GM12801 (cell line): ENCODE measurements around the gene HMG20A.

Experiments used
- CTCF ChIP-seq: IDR thresholded peaks from one replicate; pipeline ENCODE4 v1.5.1; 2011; ENCODE audit warnings: control low read depth; ENCODE audit not compliant: insufficient read length; ENCODE audit errors: extremely low read depth

Gene HMG20A

GRCh38 chr15:77457905-77458265 lies 37.2 kb downstream of the HMG20A start:
- TF ChIP-seq CTCF = no peak

- no peak for TF ChIP-seq CTCF
These were observed 38.3 kb downstream of the HMG20A start for GRCh38 chr15:77459031-77459430.

GRCh38 chr15:77461486-77461885 lies 40.8 kb downstream of the HMG20A start:
- no peak for TF ChIP-seq CTCF

- no peak for TF ChIP-seq CTCF
These were observed 43.6 kb downstream of the HMG20A start for GRCh38 chr15:77464129-77464865.

GRCh38 chr15:77466521-77466920 lies 45.8 kb downstream of the HMG20A start:
- no peak for TF ChIP-seq CTCF

GRCh38 chr15:77468896-77469295 lies 48.2 kb downstream of the HMG20A start:
- TF ChIP-seq CTCF = no peak

GRCh38 chr15:77470235-77470634 lies 49.5 kb downstream of the HMG20A start:
- no peak for TF ChIP-seq CTCF
